K562 (cell line): Measurements from ENCODE around the gene PUS3. TPM values are rescaled to one million over a fixed set of nuclear protein-coding genes. Genes with fewer than 3 reads are reported as not detected.

Experiments
- E2F4 ChIP-seq: sonication (generic); formaldehyde crosslinking; IDR thresholded peaks from 2 replicates; pipeline ENCODE4 v1.8.0; 2022; ENCODE audit warnings: mild to moderate bottlenecking, low read depth, missing genetic modification reagents
- HDAC8 ChIP-seq: fragments of 450-650 bp; IDR thresholded peaks from 2 replicates; pipeline ENCODE4 v1.6.1; 2016; ENCODE audit warnings: mild to moderate bottlenecking, missing genetic modification characterization, moderate library complexity, missing compliant biosample characterization
- MCM5 ChIP-seq: fragments of 450-650 bp; IDR thresholded peaks from 2 replicates; pipeline ENCODE4 v1.6.1; 2016; ENCODE audit warnings: low read depth
- PATZ1 ChIP-seq: fragments of 250-450 bp; sonication (Bioruptor Pico); IDR thresholded peaks from 2 replicates; pipeline ENCODE4 v1.5.0; 2020; ENCODE audit warnings: mild to moderate bottlenecking, borderline replicate concordance
- RAD51 ChIP-seq: fragments of 450-650 bp; IDR thresholded peaks from 2 replicates; pipeline ENCODE4 v1.7.1; 2016; ENCODE audit warnings: low read depth, mild to moderate bottlenecking, borderline replicate concordance
- RFX5 ChIP-seq: IDR thresholded peaks from 2 replicates; pipeline ENCODE4 v1.6.1; 2011; ENCODE audit warnings: low read depth, mild to moderate bottlenecking, improper control_type of control experiment, low read length
- SFPQ ChIP-seq: fragments of 200-400 bp; formaldehyde crosslinking; IDR thresholded peaks from 2 replicates; pipeline ENCODE4 v1.6.1; 2017; ENCODE audit warnings: mild to moderate bottlenecking, low read depth, low read length, moderate library complexity
- SPI1 ChIP-seq: IDR thresholded peaks from 2 replicates; pipeline ENCODE4 v1.6.1; 2011; ENCODE audit warnings: low read depth, low read length, control low read depth, borderline replicate concordance
- TBL1XR1 ChIP-seq, 2 experiments: IDR thresholded peaks; 2 replicates each; pipeline ENCODE4 v1.6.1; 2012; ENCODE audit warnings: improper control_type of control experiment in 2 of 2, low read length in 2 of 2, mild to moderate bottlenecking in 1 of 2
- TCF7L2 ChIP-seq: fragments of 150-350 bp; IDR thresholded peaks from 2 replicates; pipeline ENCODE4 v1.6.1; 2016; ENCODE audit warnings: low read depth, mild to moderate bottlenecking, low read length, moderate library complexity
- USF1 ChIP-seq: sonication (generic); formaldehyde crosslinking; IDR thresholded peaks from 2 replicates; pipeline ENCODE4 v1.9.0; 2022; ENCODE audit warnings: mild to moderate bottlenecking, missing genetic modification reagents
- ZFP1 ChIP-seq: fragments of 450-650 bp; formaldehyde crosslinking; IDR thresholded peaks from 2 replicates; pipeline ENCODE4 v1.4.0; 2020; ENCODE audit warnings: mild to moderate bottlenecking, mixed read lengths
- ZNF347 ChIP-seq: fragments of 450-650 bp; formaldehyde crosslinking; IDR thresholded peaks from 2 replicates; pipeline ENCODE4 v1.4.0; 2020; ENCODE audit warnings: low read depth, mild to moderate bottlenecking, moderate library complexity
- ZNF592 ChIP-seq: fragments of 450-650 bp; IDR thresholded peaks from 2 replicates; pipeline ENCODE4 v1.6.1; 2017; ENCODE audit warnings: antibody characterized with exemption, mild to moderate bottlenecking
- ZSCAN32 ChIP-seq: fragments of 450-650 bp; formaldehyde crosslinking; IDR thresholded peaks from 2 replicates; pipeline ENCODE4 v1.4.0; 2020; ENCODE audit warnings: mild to moderate bottlenecking, moderate library complexity
- polyA plus RNA-seq, 8 experiments: library from polyadenylated mRNA; depleted of rRNA in 4 of 8; stranded (reverse) in 5 of 8; unstranded in 3 of 8; fragments of >200 nt; fragmentation: Nextera tagmentation in 2 of 8; fragmentation: Illumina TruSeq in 1 of 8; extraction: Ambion mirVana in 2 of 8; extraction: Trizol in 1 of 8; gene quantifications; 2 replicates each; pipeline versions ENCODE4 v1.2.1 to v1.2.3, GENCODE V29; 2011 to 2014; ENCODE audit warnings: inconsistent platforms in 1 of 8, missing spikeins in 1 of 8
- total RNA-seq, 7 experiments: library from RNA; depleted of rRNA in 6 of 7; stranded (reverse); fragments of >200 nt in 6 of 7; fragmentation: Illumina TruSeq in 2 of 7; extraction: Trizol in 2 of 7; gene quantifications; 2 replicates each; pipeline versions ENCODE4 v1.2.1 to v1.2.3, GENCODE V29; 2011 to 2021; ENCODE audit warnings: low replicate concordance in 1 of 7

The PUS3 gene
- total and polyA plus RNA-seq, 9 of the 15 experiments (the other 6 are each of a cell fraction or from before 2014, with no cell fraction given): 16.5 to 49.2 (median 35.9) TPM

- peak; percentile 57; the same call in 1 of the 2 replicates for TF ChIP-seq SPI1
- no peak for TF ChIP-seq RFX5
- no peak for TF ChIP-seq SFPQ
- TF ChIP-seq USF1: no peak
- no peak for TF ChIP-seq E2F4
- TF ChIP-seq HDAC8 (tag): no peak
- no peak for TF ChIP-seq MCM5
- no peak for TF ChIP-seq ZNF347 (CRISPR knock-in tag)
- 0 out of 4 replicates have a peak, but pooled peaks of 1 of the 2 experiments have one; percentile 35 for TF ChIP-seq TBL1XR1 (IDR thresholded peaks at IDR 0.05; ENCODE audit: low read length in 2 of 2)
- no peak for TF ChIP-seq TCF7L2
- no peak for TF ChIP-seq PATZ1 (CRISPR knock-in tag)
- TF ChIP-seq ZNF592: no peak
- no peak for TF ChIP-seq ZFP1 (CRISPR knock-in tag)
- TF ChIP-seq RAD51: no peak
- no peak for TF ChIP-seq ZSCAN32 (CRISPR knock-in tag)
Observed at GRCh38 chr11:125902927-125903710, at the start of gene PUS3 (continued).
